GM19099 (cell line): ENCODE data around the gene FGF1.

Source experiments
- POLR2A ChIP-seq: IDR thresholded peaks from 3 replicates; pipeline ENCODE4 v1.6.1; 2011; ENCODE audit warnings: low read depth; ENCODE audit not compliant: insufficient read length; ENCODE audit errors: extremely low read depth

Gene FGF1

DNA sequence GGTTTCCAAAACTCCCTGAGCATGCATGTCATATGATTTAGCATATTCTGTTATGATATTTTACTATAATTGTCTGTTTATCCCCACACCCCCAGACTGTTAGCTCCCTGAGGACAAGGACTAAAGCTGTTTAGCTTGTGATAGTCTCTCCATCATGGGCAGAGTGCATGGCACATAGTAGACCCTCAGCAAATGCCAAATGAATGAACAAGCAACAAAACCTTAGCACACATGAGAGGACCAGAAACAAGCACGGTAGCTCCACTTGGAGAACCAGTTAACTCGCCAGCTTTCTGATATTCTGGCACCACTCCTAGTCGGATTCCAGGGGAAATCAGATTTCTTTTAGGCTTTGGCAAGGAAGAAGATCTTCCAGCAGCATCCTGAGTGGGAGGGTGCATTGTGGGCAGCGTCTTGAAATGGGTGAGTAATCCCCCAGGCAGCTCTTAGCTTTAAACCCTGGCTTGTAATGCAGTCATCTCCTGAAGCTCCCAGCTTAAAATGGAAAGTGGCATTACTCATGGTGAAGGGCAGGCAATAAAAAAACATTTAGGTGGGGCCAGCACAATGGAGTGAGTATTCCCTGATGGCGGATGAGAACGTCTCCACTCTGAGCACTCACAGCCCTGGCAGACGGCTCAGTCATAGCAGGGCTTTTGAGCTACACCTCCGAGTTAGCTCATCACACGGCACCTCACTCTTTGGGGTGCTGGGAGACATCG lies 41.1 kb downstream of the FGF1 start:
- TF ChIP-seq POLR2A: no peak

DNA sequence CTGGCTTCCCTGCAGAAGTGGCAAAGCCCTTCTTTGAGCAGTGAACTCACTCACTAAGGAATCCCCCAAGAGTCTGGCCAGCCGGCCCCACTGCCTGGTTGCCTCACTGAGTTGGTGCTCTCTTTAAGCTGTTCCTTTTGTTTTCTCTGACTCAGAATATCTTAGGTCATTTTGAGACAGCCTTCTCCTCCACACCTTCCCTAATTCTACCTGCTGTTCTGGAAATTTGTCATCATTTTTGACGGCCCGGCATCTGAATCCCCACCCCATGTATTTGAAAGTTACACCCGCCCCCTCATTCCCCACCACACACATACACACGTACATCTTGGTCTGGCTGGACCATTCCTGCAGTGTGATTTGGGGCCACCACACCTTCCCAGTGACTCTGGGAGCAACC lies 41.8 kb downstream of the FGF1 start:
- no peak for TF ChIP-seq POLR2A

DNA sequence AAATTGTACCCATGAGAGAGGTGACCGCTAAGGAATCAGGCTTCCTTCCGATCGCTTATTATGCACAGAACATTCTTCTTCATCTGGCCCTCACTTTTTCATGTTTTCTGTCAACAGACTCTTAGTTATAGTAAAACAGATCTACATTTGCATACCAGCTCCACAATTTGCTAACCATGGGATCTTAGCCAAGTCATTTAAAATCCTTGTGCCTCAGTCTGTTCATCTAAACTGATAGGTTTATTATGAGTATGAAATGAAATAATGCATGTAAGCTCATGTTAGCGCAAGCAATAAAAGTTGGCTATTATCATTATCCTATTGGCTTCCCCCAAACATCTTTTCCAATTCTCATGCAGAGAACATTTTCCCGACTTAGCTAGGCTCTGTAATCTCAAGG lies 42.3 kb downstream of the FGF1 start:
- TF ChIP-seq POLR2A: no peak

DNA sequence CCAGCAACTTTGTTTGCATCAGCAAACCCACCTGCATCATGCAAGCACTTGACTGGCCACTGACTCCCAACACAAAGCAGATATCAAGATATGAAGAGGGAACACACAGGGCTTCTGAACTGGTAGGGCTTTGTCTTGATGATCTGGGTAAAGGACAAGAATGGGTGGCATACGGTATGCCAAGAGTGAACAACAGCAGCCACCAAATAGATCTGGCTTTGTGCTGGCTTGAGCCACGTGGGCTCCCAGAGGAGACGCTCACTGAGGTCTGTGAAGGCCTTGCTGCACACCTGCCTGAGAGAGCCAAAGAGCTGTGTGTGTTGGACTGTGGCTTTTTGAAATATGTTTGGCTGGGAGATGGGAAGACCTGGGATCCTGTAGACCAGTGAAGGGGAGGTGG lies 43.5 kb downstream of the FGF1 start:
- TF ChIP-seq POLR2A: no peak

DNA sequence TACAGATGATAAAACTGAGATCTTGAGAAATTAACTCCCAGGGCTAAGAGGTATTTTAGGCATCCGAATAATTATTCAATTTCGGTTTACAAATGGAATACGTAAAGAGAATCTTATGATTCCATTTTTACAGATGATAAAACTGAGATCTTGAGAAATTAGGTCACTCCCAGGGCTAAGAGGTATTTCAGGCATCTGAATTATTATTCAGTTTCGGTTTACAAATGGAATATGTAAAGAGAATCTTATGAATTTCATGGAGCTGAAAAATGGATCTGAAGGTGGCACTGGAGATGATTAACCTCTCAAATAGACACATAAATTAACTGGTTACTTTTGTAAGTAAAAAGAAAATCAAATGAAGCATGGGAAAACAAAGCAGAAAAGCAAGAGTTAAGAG lies 44.2 kb downstream of the FGF1 start:
- no peak for TF ChIP-seq POLR2A

DNA sequence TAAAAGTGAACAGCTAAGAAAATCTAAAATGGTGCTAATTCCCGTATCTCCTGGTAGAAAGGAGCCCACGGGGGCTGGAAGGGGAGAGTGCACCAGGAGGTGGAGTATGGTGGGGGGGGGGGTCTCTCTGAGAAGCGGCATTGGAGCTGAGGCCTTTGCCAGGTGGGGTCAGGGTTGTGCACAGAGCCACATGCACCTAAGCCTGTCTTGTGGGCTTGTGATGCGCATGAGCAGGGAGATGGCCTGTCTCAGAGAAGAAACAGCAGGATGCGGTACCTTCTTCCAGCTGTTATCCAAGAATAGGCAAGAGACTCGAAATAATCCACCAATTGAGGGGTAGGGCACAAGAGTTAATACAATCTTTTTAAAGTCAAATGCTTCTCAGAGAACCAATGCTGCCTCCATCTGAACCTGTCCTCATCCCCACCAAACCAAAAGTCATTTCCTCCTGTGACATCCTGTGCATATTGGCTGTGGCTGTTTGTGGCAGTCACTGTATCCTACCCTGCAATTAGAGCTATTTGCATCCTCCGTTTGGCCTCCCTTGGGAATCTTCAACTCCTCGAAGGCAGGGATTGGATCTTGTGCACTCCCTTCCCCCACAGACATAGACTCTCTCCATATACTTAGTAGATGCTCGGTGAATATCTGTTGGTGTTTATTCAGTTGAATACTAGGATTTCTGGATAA lies 45.4 kb downstream of the FGF1 start:
- no peak for TF ChIP-seq POLR2A

DNA sequence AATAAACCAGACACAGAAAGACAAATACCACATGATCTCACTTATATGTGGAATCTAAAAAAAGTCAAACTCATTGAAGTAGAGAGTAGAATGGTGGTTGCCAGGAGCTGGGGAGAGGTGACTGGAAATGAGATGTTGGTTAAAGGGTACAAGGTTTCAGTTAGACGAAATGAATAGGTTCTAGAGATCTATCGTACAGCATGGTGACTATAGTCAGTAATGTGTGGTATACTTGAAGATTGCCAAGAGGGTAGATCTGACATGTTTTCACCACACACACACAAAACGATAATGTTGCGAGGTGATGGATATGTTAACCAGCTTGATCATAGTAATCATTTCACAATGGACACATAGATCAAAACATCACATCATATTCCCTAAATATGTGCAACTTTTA lies 46.4 kb downstream of the FGF1 start:
- no peak for TF ChIP-seq POLR2A

DNA sequence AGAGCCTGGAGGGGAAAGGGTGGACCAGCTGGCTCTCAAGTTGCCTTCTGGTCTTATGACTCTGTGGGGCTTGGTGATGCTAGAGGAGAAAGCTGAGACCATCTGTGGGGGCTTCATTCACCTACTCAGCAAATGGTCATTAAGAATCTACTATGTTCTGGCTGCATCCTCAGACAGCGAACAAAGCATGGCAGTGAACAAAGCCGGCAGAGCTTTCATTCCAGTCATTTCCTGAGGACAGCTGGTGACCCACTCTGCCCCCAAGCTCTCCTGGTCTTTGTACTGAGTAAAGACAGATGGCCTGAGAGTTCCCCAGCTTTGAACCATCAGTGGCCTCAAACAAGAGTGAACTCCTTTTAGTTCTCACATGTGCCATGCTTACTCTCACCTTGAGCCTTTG lies 48.0 kb downstream of the FGF1 start:
- TF ChIP-seq POLR2A: no peak

DNA sequence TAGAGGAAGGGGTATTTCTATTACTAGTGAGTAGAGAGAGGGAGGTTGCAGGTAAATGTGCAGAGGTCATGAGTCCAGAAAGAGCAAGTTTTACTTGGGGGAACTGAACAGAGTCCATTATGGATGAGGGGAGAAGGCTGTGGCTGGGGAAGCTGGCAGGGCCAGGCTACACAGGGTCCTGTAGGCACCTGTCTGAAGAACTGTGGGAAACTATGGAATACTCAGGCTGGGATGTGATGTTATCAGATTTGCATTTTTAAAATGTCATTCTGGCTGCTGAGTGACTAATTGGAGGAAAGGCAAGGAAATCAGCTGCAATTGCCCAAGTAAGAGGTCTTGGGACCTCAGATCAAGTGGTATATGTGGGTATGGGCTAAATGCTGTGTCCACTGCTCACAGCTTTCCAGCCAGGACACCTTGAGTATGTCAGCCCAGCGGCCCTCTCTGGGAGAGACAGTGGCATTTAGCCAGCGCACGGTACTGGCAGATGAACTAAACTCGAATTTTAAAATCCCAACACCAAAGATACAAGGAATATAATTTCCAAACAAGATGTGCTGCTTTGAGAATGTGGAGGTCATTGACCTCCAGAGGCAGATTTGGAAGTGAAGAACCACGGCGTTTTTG lies 49.1 kb downstream of the FGF1 start:
- TF ChIP-seq POLR2A: no peak

DNA sequence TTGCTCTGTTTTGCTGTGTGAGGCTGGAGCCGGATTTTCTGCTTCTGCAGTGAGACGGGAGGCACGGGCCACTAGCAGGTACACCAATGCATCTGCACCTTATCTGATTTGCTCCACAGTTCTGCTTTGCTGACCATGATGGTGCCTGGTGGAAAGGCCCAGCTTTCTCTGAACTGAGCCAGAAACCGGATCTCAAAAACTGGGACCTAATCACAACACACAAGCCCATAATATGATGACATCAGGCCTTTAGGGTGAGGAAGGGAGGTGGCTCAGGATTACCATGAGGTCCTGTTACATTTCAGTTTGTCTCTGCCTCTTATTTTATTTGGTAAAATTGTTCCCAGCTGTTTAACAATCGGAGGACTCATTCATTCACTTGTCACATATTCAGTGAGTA lies 49.8 kb downstream of the FGF1 start:
- TF ChIP-seq POLR2A: no peak

DNA sequence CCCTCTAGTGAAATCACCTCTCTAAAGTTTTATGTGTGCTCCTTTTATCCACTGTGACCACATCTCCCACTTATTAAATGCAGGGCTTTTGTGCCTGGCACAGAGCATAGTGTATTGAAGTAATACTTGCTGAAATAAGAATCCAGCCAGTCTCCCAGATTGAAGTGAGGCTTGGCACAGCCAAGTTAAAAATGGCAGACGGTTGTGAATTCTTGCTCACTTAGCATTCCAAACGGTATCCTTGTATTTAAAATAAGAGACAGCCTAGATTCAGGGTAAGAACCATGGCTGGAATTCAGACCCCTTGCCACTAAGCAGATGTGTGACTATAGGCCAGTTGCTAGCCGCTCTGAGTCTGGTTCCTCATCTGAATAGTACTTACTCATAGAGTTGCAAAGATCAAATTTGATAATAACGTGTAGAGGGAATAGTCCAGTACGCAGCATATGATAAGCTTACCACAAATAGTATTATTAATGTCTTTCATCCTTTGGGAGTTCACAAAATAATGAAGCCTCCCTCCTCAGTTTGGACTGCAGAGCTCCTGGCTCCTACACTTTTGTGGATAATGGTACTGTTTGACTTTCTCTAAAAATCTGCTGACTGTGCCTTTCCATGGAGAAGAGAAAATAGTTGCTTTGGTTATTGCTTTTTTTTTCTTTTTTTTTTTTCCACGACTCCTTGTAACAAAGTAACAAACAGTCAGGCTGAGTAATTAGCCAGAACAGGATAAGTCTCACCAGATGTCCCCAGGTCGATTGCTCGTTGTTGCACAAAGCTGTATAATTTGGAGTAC lies 51.5 kb downstream of the FGF1 start:
- no peak for TF ChIP-seq POLR2A

DNA sequence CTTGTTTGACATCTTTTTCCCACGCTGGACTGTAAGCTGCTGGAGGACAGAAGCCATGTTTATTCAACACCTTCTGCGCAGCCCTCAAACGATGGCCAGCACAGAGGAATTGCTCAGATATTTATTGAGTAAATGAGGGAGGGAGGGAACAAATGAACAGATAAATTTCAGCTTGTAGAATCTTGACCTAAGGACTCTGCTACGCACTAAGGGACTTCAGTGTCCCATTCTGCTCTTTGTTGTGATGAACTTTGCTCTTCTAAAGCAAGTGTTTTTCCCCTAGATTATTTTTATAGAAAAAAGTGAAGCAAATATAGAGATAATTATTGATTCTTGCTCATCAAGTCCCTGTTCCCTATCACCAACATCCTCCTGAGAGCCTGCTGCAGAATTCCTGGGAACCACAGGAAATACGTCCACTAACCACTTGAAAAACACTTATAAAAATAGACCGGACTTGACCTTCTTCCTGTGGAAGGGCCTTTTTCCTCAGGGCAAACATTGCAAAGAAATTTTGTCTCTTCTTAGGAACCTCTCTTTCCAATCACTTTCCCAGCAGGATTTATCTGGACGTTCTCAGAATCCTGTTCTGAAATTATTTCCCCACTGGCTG lies 54.9 kb downstream of the FGF1 start:
- TF ChIP-seq POLR2A: no peak

DNA sequence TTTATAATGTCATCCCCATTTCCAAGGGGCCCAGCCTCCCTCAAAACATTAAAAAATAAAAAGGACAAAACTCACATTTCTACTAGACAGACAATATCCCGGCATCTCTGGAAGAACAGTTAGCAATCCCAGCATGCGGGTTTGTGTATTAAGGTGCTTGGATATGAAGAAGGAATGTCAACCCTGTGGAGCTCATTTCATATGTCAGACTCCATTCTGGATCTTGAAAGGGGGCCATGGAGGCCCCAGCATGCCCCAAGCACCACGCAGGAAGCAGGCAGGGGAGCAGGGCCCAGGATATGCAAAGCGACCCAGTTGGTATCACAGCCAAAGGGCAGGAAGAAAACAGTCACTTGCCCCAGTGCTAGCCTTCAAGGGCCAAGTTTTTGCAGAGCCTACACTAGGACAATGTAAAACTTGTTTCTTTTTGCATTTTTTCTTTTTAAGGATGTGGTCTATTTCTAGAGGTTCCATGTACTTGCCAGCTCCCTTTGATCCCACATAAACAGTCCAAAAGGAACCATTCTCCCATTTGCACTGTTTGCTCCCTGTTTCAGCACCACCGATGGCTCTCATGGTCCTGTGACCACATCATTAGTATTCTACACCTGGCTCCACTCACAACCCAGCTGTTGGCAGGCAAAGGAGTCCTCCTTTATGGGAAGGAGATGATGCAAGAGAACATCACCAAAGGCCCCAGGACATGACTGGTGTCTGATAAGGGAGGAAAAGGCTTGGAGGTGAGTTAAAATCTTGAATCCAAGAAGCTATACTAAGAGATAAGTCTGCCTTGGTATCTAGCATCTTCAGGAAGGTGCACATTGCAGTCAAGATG lies 58.3 kb downstream of the FGF1 start:
- TF ChIP-seq POLR2A: no peak

DNA sequence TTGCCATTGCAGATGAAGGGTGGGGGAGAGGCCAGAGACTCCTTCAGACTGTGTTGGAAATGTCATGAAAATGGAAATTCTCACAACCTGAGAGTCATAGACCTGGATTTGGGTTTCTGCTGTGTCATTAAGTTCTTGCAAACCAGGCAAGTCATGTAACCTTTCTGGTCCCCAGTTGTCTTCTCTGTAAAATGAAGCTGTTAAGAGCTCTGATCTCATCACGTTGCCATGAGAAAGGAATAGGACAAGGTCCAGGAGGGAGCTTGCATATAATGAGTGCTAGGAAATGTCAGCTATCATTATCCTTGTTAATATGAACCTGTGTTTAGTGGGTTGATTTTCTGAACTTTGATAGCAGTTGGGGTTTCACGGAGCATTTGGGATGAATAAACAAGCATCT lies 59.1 kb downstream of the FGF1 start:
- TF ChIP-seq POLR2A: no peak
